GM18505 (cell line): Measurements from ENCODE around the gene ANKRD17.
"Not testable (repeated sequence)": the region's sequence is repeated elsewhere in the genome, so short reads cannot be mapped to it uniquely, and the experiment has no call there.

ENCODE experiments used
- ATAC-seq: cut with Tn5 transposase; IDR thresholded peaks from one replicate; pipeline ENCODE4 v1.9.1; 2021; ENCODE audit not compliant: unreplicated experiment
- POLR2A ChIP-seq: IDR thresholded peaks from 4 replicates; pipeline ENCODE4 v1.6.1; 2011; ENCODE audit warnings: borderline replicate concordance; ENCODE audit not compliant: insufficient read depth, insufficient read length; ENCODE audit errors: extremely low read depth

The ANKRD17 gene

GRCh38 chr4:73205482-73205881 lies 53.1 kb downstream of the ANKRD17 start:
- TF ChIP-seq POLR2A, result no peak
- ATAC-seq, result no peak

- not testable (repeated sequence) for ATAC-seq
Measured at GRCh38 chr4:73203976-73204375, 54.6 kb downstream of the ANKRD17 start.

GRCh38 chr4:73197220-73197619 lies 61.4 kb downstream of the ANKRD17 start:
- no peak for TF ChIP-seq POLR2A
- no peak for ATAC-seq

- ATAC-seq, result no peak
- no peak for TF ChIP-seq POLR2A
Measured at GRCh38 chr4:73194064-73194463, 64.5 kb downstream of the ANKRD17 start.

- TF ChIP-seq POLR2A, result no peak
- ATAC-seq, result no peak
Measured at GRCh38 chr4:73193659-73194058, 64.9 kb downstream of the ANKRD17 start.

- no peak for ATAC-seq
- TF ChIP-seq POLR2A, result no peak
Measured at GRCh38 chr4:73193155-73193554, 65.4 kb downstream of the ANKRD17 start.

- ATAC-seq, result no peak
- TF ChIP-seq POLR2A, result no peak
Measured at GRCh38 chr4:73189274-73189810, 69.3 kb downstream of the ANKRD17 start.

- no peak for ATAC-seq
- no peak for TF ChIP-seq POLR2A
Measured at GRCh38 chr4:73187325-73187724, 71.3 kb downstream of the ANKRD17 start.

- no peak for TF ChIP-seq POLR2A
- ATAC-seq, result no peak
Measured at GRCh38 chr4:73185903-73186302, 72.7 kb downstream of the ANKRD17 start.

- ATAC-seq, result no peak
- no peak for TF ChIP-seq POLR2A
Measured at GRCh38 chr4:73181231-73181630, 77.4 kb downstream of the ANKRD17 start.

- ATAC-seq, result no peak
Measured at GRCh38 chr4:73178389-73178788, 80.2 kb downstream of the ANKRD17 start.

GRCh38 chr4:73172161-73172560 lies 86.4 kb downstream of the ANKRD17 start:
- TF ChIP-seq POLR2A, result no peak
- no peak for ATAC-seq

More at GRCh38 chr4:73178389-73178788, 80.2 kb downstream of the ANKRD17 start:
- TF ChIP-seq POLR2A, result no peak

- no peak for TF ChIP-seq POLR2A
- no peak for ATAC-seq
Measured at GRCh38 chr4:73170518-73171198, 87.9 kb downstream of the ANKRD17 start.

- no peak for ATAC-seq
- TF ChIP-seq POLR2A, result no peak
Measured at GRCh38 chr4:73166212-73166611, 92.4 kb downstream of the ANKRD17 start.
